SK-N-SH (cell line): ENCODE measurements around the gene GNAS.

Experiments used
- FOXM1 ChIP-seq: IDR thresholded peaks from 2 replicates; pipeline ENCODE4 v1.4.0; 2012; ENCODE audit warnings: low read depth, mild to moderate bottlenecking
- SIN3A ChIP-seq: IDR thresholded peaks from 2 replicates; pipeline ENCODE4 v1.6.1; 2012; ENCODE audit warnings: low read depth, mild to moderate bottlenecking, low read length, moderate library complexity, borderline replicate concordance

DNA sequence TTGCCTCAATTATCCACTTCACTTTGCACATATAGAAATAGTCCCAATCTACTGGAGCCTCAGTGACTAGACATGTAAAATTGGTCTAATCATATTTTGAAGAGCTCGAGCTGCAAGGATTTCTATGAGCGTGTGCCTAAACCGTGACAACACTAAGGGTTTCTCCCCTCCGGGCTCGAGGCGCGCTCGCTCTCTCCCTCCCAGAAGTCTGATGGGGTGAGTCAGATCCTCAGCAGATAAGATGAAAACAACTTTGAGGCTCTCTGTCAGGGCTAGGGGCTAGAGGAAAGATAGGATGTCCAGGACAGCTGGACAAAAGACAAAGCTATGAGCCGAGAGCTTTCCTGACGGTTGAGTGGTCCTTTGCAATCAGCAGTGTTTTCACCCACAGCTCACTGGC, 18.6 kb upstream of the GNAS start:
- TF ChIP-seq FOXM1 = no peak
- no peak for TF ChIP-seq SIN3A
